Keratinocyte (primary cell): ENCODE data around the gene BRPF3. TPM values are rescaled to one million over a fixed set of nuclear protein-coding genes. Genes with fewer than 3 reads are reported as not detected.

ENCODE experiments used
- DNase-seq: peaks from one replicate; pipeline ENCODE4 v3.0.0-alpha.2; 2011; ENCODE audit warnings: low read depth, missing footprints, low spot score
- FAIRE-seq: peaks from 2 replicates; lab custom pipeline; 2011; peaks lifted over from hg19 to GRCh38; lab: Jason Lieb, UNC
- H2AFZ ChIP-seq: 2 replicates; pipeline ENCODE4 v1.6.0; 2012; ENCODE audit warnings: low read length, control low read depth, inconsistent platforms; ENCODE audit not compliant: control insufficient read depth
- H3K27ac ChIP-seq: 2 replicates; pipeline ENCODE4 v1.5.1; 2011; ENCODE audit warnings: low read length; ENCODE audit not compliant: control insufficient read depth, insufficient read depth
- H3K27me3 ChIP-seq: 3 replicates; pipeline ENCODE4 v1.6.0; 2011; ENCODE audit warnings: low read length; ENCODE audit not compliant: control insufficient read depth, insufficient read depth; ENCODE audit errors: extremely low read depth
- H3K36me3 ChIP-seq, 2 experiments: 2 replicates in 1 of 2; 3 replicates in 1 of 2; pipeline ENCODE4 v1.5.1; 2011; ENCODE audit warnings: low read length in 2 of 2, mild to moderate bottlenecking in 1 of 2; ENCODE audit not compliant: control insufficient read depth in 2 of 2, insufficient read depth in 2 of 2; ENCODE audit errors: extremely low read depth in 1 of 2
- H3K4me1 ChIP-seq: 3 replicates; pipeline ENCODE4 v1.5.1; 2011; ENCODE audit warnings: low read length; ENCODE audit not compliant: control insufficient read depth, insufficient read depth; ENCODE audit errors: extremely low read depth
- H3K4me2 ChIP-seq: 3 replicates; pipeline ENCODE4 v1.6.0; 2011; ENCODE audit warnings: low read depth, low read length; ENCODE audit not compliant: control insufficient read depth, insufficient read depth; ENCODE audit errors: extremely low read depth
- H3K4me3 ChIP-seq, 3 experiments: fragments of 200-600 bp in 1 of 3; sonication (generic) in 1 of 3; 2 replicates in 2 of 3; 3 replicates in 1 of 3; pipeline ENCODE4 v1.5.1; 2011 to 2016; ENCODE audit warnings: low read length in 3 of 3, mild to moderate bottlenecking in 3 of 3, control low read depth in 2 of 3, inconsistent platforms in 1 of 3, low read depth in 1 of 3, mixed read lengths in 1 of 3, mixed run types in 1 of 3, moderate library complexity in 1 of 3; ENCODE audit not compliant: control insufficient read depth in 2 of 3, insufficient read depth in 2 of 3; ENCODE audit errors: extremely low read depth in 1 of 3
- H3K79me2 ChIP-seq: 2 replicates; pipeline ENCODE4 v1.6.0; 2012; ENCODE audit warnings: low read length; ENCODE audit not compliant: control insufficient read depth, insufficient read depth
- H3K9ac ChIP-seq: 3 replicates; pipeline ENCODE4 v1.6.0; 2011; ENCODE audit warnings: low read length; ENCODE audit not compliant: control insufficient read depth, insufficient read depth; ENCODE audit errors: extremely low read depth
- H3K9me1 ChIP-seq: 3 replicates; pipeline ENCODE4 v1.6.0; 2011; ENCODE audit warnings: low read length; ENCODE audit not compliant: control insufficient read depth, insufficient read depth; ENCODE audit errors: extremely low read depth
- H3K9me3 ChIP-seq: 2 replicates; pipeline ENCODE4 v1.5.1; 2012; ENCODE audit warnings: low read depth, low read length; ENCODE audit not compliant: control insufficient read depth
- H4K20me1 ChIP-seq: 3 replicates; pipeline ENCODE4 v1.6.0; 2011; ENCODE audit warnings: low read length; ENCODE audit not compliant: control insufficient read depth, insufficient read depth; ENCODE audit errors: extremely low read depth
- CTCF ChIP-seq, 3 experiments: IDR thresholded peaks in 1 of 3; conservative IDR thresholded peaks in 1 of 3; optimal IDR thresholded peaks in 1 of 3; 2 replicates in 2 of 3; 3 replicates in 1 of 3; pipeline versions ENCODE3 to v1.5.1; 2011; ENCODE audit warnings: low read length in 3 of 3, mild to moderate bottlenecking in 3 of 3, moderate library complexity in 2 of 3, control low read depth in 1 of 3, inconsistent platforms in 1 of 3; ENCODE audit not compliant: insufficient read depth in 2 of 3; ENCODE audit errors: extremely low read depth in 1 of 3
- EZH2 ChIP-seq: IDR thresholded peaks from one replicate; pipeline ENCODE4 v1.6.1; 2012; ENCODE audit warnings: inconsistent platforms, mild to moderate bottlenecking, low read length, moderate library complexity
- dilution Hi-C: fragments of 300-500 bp; cut with MboI; formaldehyde crosslinking; loops from one replicate; pipeline ENCODE4 v1.7.0; 2020; ENCODE audit warnings: low sequenced_read_pairs; ENCODE audit not compliant: extremely low pct_ligation_motif_present
- polyA plus RNA-seq, 5 experiments: library from polyadenylated mRNA; depleted of rRNA in 3 of 5; stranded (reverse) in 3 of 5; stranded (forward) in 1 of 5; unstranded in 1 of 5; fragments of >200 nt; gene quantifications; 1 replicate in 1 of 5; 2 replicates in 3 of 5; 3 replicates in 1 of 5; pipeline versions ENCODE4 v1.2.1 to v1.2.3, GENCODE V29; 2011 to 2012; ENCODE audit warnings: missing spikeins in 2 of 5, low read depth in 1 of 5, low replicate concordance in 1 of 5

Gene BRPF3
- polyA plus RNA-seq, 1 donor (not counting 4 experiments of a cell fraction or from before 2014, with no cell fraction given), result 4.8 TPM

GRCh38 chr6:36242626-36243025 lies 46.1 kb downstream of the BRPF3 start:
- Histone ChIP-seq H3K27ac (no peak overlapping the region), H2AFZ (no peak overlapping the region), H4K20me1 (no peaks in the 10 kb centered on the region), H3K36me3 (no peaks in the 10 kb centered on the region), H3K4me1 (peaks cover under 1% of the 10 kb centered on the region), H3K79me2 (no peaks in the 10 kb centered on the region), H3K27me3 (no peaks in the 10 kb centered on the region), H3K9me3 (no peaks in the 10 kb centered on the region), H3K4me3 (no peak overlapping the region), H3K9ac (no peak overlapping the region), H3K4me2 (no peak overlapping the region), H3K9me1 (no peaks in the 10 kb centered on the region)
- dilution Hi-C loops, result no loop called here
- DNase-seq (no peak), FAIRE-seq (no peak)
- TF ChIP-seq EZH2 (no peak), CTCF (optimal IDR thresholded peaks at IDR 0.05 in 1 of 3, IDR thresholded peaks at IDR 0.05 in 1 of 3, conservative IDR thresholded peaks at IDR 0.05 in 1 of 3; ENCODE audit: extremely low read depth in 1 of 3, insufficient read depth in 2 of 3, low read length in 3 of 3) (no peak)

- dilution Hi-C loops, result no loop called here
- TF ChIP-seq EZH2 (no peak), CTCF (optimal IDR thresholded peaks at IDR 0.05 in 1 of 3, IDR thresholded peaks at IDR 0.05 in 1 of 3, conservative IDR thresholded peaks at IDR 0.05 in 1 of 3; ENCODE audit: extremely low read depth in 1 of 3, insufficient read depth in 2 of 3, low read length in 3 of 3) (no peak)
- Histone ChIP-seq H3K4me1 (peaks cover 11% of the 10 kb centered on the region), H2AFZ (no peak overlapping the region), H3K9me3 (no peaks in the 10 kb centered on the region), H3K36me3 (no peaks in the 10 kb centered on the region), H3K27ac (no peak overlapping the region), H4K20me1 (no peaks in the 10 kb centered on the region), H3K27me3 (no peaks in the 10 kb centered on the region), H3K9me1 (no peaks in the 10 kb centered on the region), H3K9ac (no peak overlapping the region), H3K4me3 (no peak overlapping the region), H3K79me2 (no peaks in the 10 kb centered on the region), H3K4me2 (no peak overlapping the region)
- DNase-seq, result no peak
- FAIRE-seq, result no peak
Measured at GRCh38 chr6:36243562-36244212, 47.1 kb downstream of the BRPF3 start.
